ENCODE data around the gene HMGXB4. TPM values are rescaled to one million over a fixed set of nuclear protein-coding genes. Genes with fewer than 3 reads are reported as not detected.

The HMGXB4 gene
- total RNA-seq, 1 donor from 2014 or later: 13.4 TPM

DNA sequence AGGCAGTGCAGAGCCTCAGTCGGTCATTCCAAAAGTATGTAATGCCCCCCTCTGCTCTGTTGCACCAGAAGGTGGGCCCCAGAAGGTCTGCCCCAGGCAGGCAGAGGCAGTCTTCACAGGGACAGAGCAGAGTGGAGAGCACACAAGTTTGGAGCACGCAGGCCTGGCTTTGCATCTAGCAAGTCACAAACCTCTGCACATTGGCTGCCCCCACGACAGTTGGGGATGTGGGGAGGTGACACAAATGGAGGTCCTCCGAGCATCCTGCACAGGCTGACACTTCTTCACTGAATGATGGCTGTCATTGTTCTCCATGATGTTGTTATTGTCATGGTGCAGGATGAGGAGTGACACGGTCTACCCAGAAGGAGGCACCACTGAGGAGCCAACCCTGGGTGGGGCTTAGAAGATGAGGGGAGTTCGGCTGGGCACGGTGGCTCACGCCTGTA lies 54.3 kb downstream of the HMGXB4 start:
- DNase-seq: no peak

GRCh38 chr22:35312198-35313059 lies 55.1 kb downstream of the HMGXB4 start:
- peak; percentile 61 for DNase-seq

- peak; percentile 96 for DNase-seq
These were observed 56.2 kb downstream of the HMGXB4 start for GRCh38 chr22:35313311-35314121.

DNA sequence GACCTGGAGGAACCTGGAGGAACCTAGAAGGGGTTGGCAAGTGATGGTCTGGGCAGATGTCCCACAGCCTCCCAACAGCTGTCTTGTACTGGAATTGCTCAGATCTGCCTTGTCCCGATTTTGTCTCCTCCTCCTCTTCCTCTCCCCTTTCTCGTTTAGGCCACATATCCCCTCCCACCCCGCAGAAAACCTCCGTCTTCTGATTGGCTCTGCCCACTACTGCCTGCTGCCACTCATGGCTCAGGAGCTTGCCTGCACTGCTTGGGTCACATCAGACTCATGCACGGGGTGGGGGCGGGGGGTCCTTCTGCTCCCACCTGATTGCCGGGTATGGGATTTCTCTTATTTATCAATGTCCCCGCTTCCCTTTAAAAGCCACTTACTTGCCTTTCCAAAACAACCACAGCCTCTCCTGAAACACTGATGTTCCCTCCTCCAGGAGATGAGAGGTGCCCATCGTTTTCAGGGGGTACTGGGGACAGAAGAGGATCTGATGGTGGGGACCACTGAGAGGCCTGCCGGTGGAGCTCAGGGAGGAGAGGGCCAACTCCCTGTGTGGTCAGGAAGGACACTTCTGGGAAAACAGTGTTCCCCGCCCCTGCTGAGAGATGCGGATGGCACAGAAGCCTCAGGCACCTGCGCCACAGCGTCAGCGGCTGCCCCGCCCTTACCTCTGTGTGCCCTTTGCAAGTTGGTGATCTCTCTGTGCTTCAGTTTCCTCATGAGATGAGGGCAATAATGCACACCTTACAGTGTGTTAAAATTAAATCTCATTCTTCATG lies 57.1 kb downstream of the HMGXB4 start:
- peak; percentile 53 for DNase-seq

GRCh38 chr22:35315141-35315854 lies 58.0 kb downstream of the HMGXB4 start:
- DNase-seq: no peak

DNA sequence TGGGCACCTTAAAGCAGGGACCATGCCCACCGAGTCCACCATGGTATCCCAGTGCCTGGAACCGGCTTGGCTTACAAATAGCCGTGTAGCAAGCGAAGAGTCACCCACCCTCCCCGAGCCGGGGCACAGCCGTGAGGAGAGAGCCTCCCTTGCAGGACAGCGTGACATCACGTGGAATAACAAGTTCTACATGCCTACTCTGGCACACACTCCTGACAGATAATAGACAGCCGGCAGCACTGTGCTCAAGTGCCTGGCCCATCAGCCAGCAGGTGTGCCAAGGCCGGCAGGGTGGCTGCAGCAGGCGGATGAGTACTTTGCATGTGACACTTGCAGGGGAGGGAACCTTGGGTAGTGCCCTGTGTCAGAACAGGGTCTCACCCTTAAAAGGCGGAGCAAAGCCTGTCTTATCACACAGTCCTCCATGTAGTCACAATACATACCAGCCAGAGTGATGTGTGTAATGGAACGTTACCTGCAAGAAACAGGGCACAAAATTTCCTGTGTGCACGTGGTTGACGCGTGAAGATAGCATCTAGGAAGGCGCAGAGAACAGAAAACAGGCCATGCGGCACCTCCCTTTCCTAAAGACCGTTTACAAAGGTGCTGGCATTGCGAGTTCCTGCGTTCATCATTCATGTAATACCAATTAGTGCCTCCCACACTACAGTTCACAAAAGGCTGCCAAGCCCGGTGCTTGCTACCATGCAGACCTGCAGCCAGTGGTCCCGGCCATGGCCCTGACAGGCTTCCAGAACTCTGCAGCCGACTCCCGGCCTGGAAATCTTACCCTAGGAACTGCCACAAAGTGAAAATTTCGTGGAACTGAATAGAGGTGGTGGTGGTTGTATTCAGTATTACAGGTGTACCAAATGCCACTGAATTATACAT lies 58.8 kb downstream of the HMGXB4 start:
- no peak for DNase-seq

- DNase-seq: no peak
These were observed 59.5 kb downstream of the HMGXB4 start for GRCh38 chr22:35316751-35317150.

GRCh38 chr22:35317680-35318290 lies 60.5 kb downstream of the HMGXB4 start:
- DNase-seq: no peak

- DNase-seq: no peak
These were observed 61.3 kb downstream of the HMGXB4 start for GRCh38 chr22:35318346-35319215.

- DNase-seq: no peak
These were observed 62.1 kb downstream of the HMGXB4 start for GRCh38 chr22:35319244-35319985.

GRCh38 chr22:35322126-35322525 lies 64.8 kb downstream of the HMGXB4 start:
- DNase-seq: no peak

DNA sequence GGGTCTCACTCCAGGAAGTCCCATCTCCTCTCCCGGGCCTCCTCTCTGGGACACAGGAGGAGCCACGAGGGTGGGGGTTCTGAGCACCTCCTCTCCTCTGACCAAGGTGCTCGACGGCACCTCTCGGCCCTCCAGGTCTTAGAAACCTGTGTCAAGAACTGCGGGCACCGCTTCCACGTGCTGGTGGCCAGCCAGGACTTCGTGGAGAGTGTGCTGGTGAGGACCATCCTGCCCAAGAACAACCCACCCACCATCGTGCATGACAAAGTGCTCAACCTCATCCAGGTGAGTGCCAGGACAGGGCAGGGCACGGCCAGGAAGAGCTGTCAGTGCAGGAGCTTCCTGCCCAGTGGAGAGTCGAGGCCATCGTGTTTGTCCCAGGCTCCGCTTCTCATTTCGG lies 65.6 kb downstream of the HMGXB4 start:
- no peak for DNase-seq

DNA sequence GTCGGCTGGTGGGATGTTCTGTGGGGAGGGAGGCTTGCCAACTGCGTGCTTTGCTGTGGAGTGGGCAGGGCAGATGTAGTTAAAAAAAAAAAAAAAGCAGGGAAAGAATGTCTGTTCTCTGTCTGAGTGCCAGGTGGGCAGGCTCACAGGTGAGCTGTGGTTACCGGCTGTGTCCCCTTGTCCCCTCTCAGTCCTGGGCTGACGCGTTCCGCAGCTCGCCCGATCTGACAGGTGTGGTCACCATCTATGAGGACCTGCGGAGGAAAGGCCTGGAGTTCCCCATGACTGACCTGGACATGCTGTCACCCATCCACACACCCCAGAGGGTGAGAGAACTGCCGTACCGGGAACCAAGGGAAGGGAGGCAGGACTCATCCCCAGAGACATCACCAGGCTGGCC lies 66.0 kb downstream of the HMGXB4 start:
- no peak for DNase-seq

DNA sequence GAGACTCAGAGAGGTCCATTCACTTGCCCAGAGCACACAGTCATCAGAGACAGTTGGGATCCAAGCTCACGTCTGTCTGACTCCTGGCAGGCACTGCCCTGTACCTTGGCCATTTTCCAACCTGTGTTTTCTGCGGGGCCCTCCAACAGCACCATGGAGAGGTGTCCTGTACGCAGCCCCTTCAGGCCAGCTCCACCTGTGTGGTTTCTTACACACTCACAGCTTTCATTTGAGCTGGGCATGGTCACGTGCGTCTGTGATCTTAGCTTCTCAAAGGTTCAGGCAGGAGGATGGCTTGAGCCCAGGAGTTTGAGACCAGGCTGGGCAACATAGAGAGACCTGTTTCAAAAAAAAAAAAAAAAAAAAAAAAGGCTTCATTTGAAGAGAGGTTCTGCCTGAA lies 66.8 kb downstream of the HMGXB4 start:
- no peak for DNase-seq

DNA sequence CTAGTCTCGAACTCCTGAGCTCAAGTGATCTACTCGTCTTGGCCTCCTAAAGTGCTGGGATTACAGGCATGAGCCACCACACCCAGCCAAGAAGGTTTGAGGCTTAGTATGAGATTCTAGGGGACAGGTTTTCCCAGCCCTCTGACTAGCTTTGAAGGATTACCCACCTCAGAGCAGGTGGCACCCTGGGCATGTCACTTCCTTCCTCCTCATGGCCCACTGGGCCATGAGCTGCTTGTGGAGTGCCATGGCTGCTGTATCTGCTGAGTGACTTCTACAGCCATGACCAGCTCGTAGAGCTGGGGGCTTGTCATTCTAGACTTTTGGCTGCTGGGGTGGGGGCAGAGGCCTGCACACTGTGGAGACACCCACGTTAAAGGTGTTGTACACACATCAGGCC lies 67.5 kb downstream of the HMGXB4 start:
- DNase-seq: no peak

DNA sequence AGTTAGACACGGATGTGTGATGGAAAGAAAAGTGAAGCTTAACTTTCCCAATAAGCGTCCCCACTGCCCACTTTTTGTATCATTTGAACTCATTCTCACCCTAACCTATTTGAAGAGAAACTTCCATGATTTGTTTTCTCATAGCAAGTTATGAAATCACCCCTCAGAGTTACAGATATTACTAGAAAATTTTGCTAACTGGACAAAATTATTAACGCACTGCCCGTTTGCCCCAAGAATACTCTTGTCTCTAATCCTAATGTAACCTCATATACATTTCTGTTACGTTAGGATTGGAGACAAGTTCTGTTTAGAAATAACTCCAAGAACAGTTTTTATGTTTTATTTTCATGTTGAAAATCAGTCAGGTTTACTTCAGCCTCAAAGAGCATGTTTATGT lies 67.9 kb downstream of the HMGXB4 start:
- DNase-seq: no peak

DNA sequence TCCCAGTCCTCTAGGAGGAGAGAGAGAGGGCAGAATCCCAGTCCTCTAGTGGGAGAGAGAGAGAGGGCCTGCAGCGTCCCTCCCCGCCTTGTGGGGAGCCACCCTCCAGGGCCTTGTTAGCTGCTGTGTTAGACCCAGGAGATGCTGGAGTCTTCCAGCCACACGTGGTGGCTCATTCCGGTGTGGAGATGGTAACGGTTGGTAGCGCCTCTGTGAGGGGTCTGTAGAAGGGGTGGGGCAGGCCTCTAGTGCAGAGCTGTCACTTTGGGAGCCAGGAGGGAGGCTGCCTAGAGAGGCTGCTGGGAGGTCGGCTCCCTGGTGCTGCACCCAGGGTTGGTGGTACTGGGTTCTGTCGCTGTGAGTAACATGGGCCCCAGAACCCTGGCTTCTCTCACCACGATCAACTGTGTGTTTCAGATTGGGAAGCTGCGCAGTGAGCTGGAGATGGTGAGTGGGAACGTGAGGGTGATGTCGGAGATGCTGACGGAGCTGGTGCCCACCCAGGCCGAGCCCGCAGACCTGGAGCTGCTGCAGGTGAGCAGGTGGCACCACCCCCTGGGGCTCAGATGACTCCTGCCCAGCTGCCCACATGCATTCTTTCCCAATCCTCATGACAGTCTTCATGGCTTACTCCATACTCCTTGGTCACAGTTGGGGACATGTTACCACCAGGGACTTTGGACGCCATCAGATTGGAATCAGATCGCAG lies 69.7 kb downstream of the HMGXB4 start:
- DNase-seq: no peak

Data from dermis blood vessel endothelial cell (primary cell).